ENCODE measurements around the gene PKNOX1. TPM values are rescaled to one million over a fixed set of nuclear protein-coding genes. Genes with fewer than 3 reads are reported as not detected.

Gene PKNOX1
- total and polyA plus RNA-seq, 2 of the 13 experiments (the other 11 are each of a cell fraction or from before 2014, with no cell fraction given), result 7.9 to 16.2 TPM

GRCh38 chr21:42986125-42986783 lies 11.9 kb downstream of the PKNOX1 start:
- 91% methylated on average over 7 of the region's 7 CpGs for WGBS (ENCODE audit: low lambda C conversion rate)
- in situ Hi-C loops (cut with HindIII; ENCODE audit: extremely low pct_ligation_motif_present, low pct_unique_long_range_greater_than_20kb), result no loop called here
- H3K9me3 ChIP-seq (ENCODE audit: low read length), result no peaks in the 10 kb centered on the region

DNA sequence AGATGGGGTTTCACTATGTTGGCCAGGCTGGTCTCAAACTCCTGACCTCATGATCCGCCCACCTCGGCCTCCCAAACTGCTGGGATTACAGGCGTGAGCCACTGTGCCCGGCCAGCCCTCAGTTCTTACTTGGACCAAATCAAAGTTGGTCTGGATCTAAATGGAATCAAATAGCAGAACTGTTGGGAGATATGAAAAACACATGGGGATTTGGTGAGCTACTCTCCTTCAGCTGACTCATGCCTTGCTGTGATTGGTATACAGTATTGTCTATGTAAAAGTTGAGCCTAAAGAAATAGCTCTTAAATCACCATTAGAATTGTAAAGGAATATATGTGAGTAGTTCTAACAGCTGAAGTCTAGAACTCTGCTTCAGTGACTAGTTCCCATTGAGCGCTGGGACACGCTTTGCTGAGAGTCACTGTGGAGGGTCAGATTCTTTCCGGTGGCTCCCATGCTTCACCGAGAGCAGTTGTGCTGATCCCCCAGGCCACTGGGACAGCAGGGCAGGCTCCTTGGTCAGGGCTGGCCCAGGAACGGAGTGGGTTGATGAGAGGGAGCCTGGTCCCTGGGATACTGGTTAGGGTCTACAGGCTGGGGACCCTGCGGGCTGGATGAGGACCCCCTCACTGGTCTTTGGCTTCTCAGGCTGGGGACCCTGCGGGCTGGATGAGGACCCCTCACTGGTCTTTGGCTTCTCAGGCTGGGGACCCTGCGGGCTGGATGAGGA lies 14.0 kb downstream of the PKNOX1 start:
- 93% methylated on average over 3 of the region's 12 CpGs for WGBS (ENCODE audit: low lambda C conversion rate)
- no peak for ATAC-seq

More at GRCh38 chr21:42986125-42986783, 11.9 kb downstream of the PKNOX1 start:
- Histone ChIP-seq H4K20me1 (ENCODE audit: insufficient read depth, low read length) (no peaks in the 10 kb centered on the region; the same call in 1 of the 2 replicates), H3K4me2 (ENCODE audit: low read depth, low read length) (no peak overlapping the region), H3K4me3 (replicated peaks in 1 of 3; ENCODE audit: insufficient read depth in 1 of 3, low read depth in 2 of 3, low read length in 3 of 3) (no peak overlapping the region), H3K27me3 (ENCODE audit: control insufficient read depth in 1 of 2, insufficient read depth in 2 of 2, low read length in 2 of 2) (no peaks in the 10 kb centered on the region), H3K9ac (ENCODE audit: insufficient read depth, low read depth, low read length) (no peak overlapping the region), H3K79me2 (ENCODE audit: insufficient read depth, low read length) (peaks cover 5% of the 10 kb centered on the region), H3K36me3 (replicated peaks in 1 of 2; ENCODE audit: control insufficient read depth in 1 of 2, insufficient read depth in 2 of 2, low read length in 2 of 2) (no peaks in the 10 kb centered on the region), H3K27ac (ENCODE audit: extremely low read length, insufficient read depth, low read length) (no peak overlapping the region), H2AFZ (ENCODE audit: low read length) (no peak overlapping the region), H3K4me1 (ENCODE audit: insufficient read depth, low read length) (peaks cover 19% of the 10 kb centered on the region)
- CTCF ChIA-PET (ENCODE audit: low intra/inter-chr PET ratio, low total read pairs), result no interaction called here
- no TSS peak for BruUV-seq (replicated peaks)
- TF ChIP-seq POGZ (CRISPR knock-in tag; IDR thresholded peaks at IDR 0.05), result no peak
- peak; percentile 67 for TF ChIP-seq FOSL2 (CRISPR knock-in tag; IDR thresholded peaks at IDR 0.05)
- no peak for TF ChIP-seq ZNF510 (CRISPR knock-in tag; IDR thresholded peaks at IDR 0.05; ENCODE audit: low read depth)
- no peak for TF ChIP-seq KMT2A (CRISPR knock-in tag; IDR thresholded peaks at IDR 0.05)
- FAIRE-seq (no peak), ATAC-seq (no peak), DNase-seq (ENCODE audit: low spot score) (no peak)
- POLR2A ChIA-PET, result no interaction called here
- intact Hi-C loops (cut with micrococcal nuclease; ENCODE audit: unreplicated experiment), result no loop called here

More for the DNA sequence above, 14.0 kb downstream of the PKNOX1 start:
- in situ Hi-C loops (cut with HindIII; ENCODE audit: extremely low pct_ligation_motif_present, low pct_unique_long_range_greater_than_20kb) (no loop called here), intact Hi-C loops (cut with micrococcal nuclease; ENCODE audit: unreplicated experiment) (no loop called here)
- H2AFZ ChIP-seq (ENCODE audit: low read length), result no peak overlapping the region
- H3K9ac ChIP-seq (ENCODE audit: insufficient read depth, low read depth, low read length), result no peak overlapping the region
- no peaks in the 10 kb centered on the region; the same call in 1 of the 2 replicates for H4K20me1 ChIP-seq (ENCODE audit: insufficient read depth, low read length)
- H3K4me1 ChIP-seq (ENCODE audit: insufficient read depth, low read length), result peaks cover 7% of the 10 kb centered on the region; the same call in 1 of the 2 replicates
- TF ChIP-seq ZNF12 (CRISPR knock-in tag; IDR thresholded peaks at IDR 0.05) (no peak), NCOR1 (IDR thresholded peaks at IDR 0.05; ENCODE audit: borderline replicate concordance, low read length) (no peak), YEATS4 (CRISPR knock-in tag; IDR thresholded peaks at IDR 0.05; ENCODE audit: borderline replicate concordance) (no peak), ZNF577 (CRISPR knock-in tag; IDR thresholded peaks at IDR 0.05; ENCODE audit: borderline replicate concordance, low read depth) (no peak), ZNF333 (CRISPR knock-in tag; IDR thresholded peaks at IDR 0.05; ENCODE audit: borderline replicate concordance) (no peak), BCL3 (CRISPR knock-in tag; IDR thresholded peaks at IDR 0.05) (no peak), ZNF335 (CRISPR knock-in tag; IDR thresholded peaks at IDR 0.05) (no peak), ZMAT5 (CRISPR knock-in tag; IDR thresholded peaks at IDR 0.05; ENCODE audit: borderline replicate concordance, low read depth) (no peak)
- TF ChIP-seq, protein P1, sequence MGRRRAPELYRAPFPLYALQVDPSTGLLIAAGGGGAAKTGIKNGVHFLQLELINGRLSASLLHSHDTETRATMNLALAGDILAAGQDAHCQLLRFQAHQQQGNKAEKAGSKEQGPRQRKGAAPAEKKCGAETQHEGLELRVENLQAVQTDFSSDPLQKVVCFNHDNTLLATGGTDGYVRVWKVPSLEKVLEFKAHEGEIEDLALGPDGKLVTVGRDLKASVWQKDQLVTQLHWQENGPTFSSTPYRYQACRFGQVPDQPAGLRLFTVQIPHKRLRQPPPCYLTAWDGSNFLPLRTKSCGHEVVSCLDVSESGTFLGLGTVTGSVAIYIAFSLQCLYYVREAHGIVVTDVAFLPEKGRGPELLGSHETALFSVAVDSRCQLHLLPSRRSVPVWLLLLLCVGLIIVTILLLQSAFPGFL (CRISPR knock-in tag; IDR thresholded peaks at IDR 0.05), result no peak
- H3K27me3 ChIP-seq (ENCODE audit: control insufficient read depth in 1 of 2, insufficient read depth in 2 of 2, low read length in 2 of 2), result no peaks in the 10 kb centered on the region
- peaks cover 2% of the 10 kb centered on the region for H3K79me2 ChIP-seq (ENCODE audit: insufficient read depth, low read length)
- no peak overlapping the region for H3K27ac ChIP-seq (ENCODE audit: extremely low read length, insufficient read depth, low read length)
- ChIA-PET CTCF (ENCODE audit: low intra/inter-chr PET ratio, low total read pairs) (no interaction called here), POLR2A (no interaction called here)
- peaks cover 0 to 3% of the 10 kb centered on the region in 2 experiments; a peak in 3 of 5 replicates for H3K36me3 ChIP-seq (replicated peaks in 1 of 2; ENCODE audit: control insufficient read depth in 1 of 2, insufficient read depth in 2 of 2, low read length in 2 of 2)
- no peak for DNase-seq (ENCODE audit: low spot score)
- no peak overlapping the region for H3K4me3 ChIP-seq (replicated peaks in 1 of 3; ENCODE audit: insufficient read depth in 1 of 3, low read depth in 2 of 3, low read length in 3 of 3)
- no peak overlapping the region for H3K4me2 ChIP-seq (ENCODE audit: low read depth, low read length)
- no TSS peak for BruUV-seq (replicated peaks)
- H3K9me3 ChIP-seq (ENCODE audit: low read length), result no peaks in the 10 kb centered on the region
- no peak for FAIRE-seq
